HCT116 (cell line): ENCODE measurements around the gene TMTC1.

Source experiments
- EZH2 ChIP-seq: fragments of 200-600 bp; sonication (generic); IDR thresholded peaks from 2 replicates; pipeline ENCODE4 v1.6.1; 2017; ENCODE audit warnings: antibody characterized with exemption, mixed run types
- EZH2phosphoT487 ChIP-seq: fragments of 200-600 bp; IDR thresholded peaks from 2 replicates; pipeline ENCODE4 v1.6.1; 2018; ENCODE audit warnings: antibody characterized with exemption, borderline replicate concordance
- POLR2A ChIP-seq: IDR thresholded peaks from 2 replicates; pipeline ENCODE4 v1.7.0; 2011; ENCODE audit warnings: borderline replicate concordance; ENCODE audit not compliant: insufficient read depth, insufficient read length; ENCODE audit errors: extremely low read depth
- POLR2AphosphoS5 ChIP-seq: IDR thresholded peaks from 2 replicates; pipeline ENCODE4 v1.6.1; 2011; ENCODE audit warnings: mild to moderate bottlenecking, low read depth, low read length, moderate library complexity
- RAD21 ChIP-seq: IDR thresholded peaks from 2 replicates; pipeline ENCODE4 v1.6.1; 2012; ENCODE audit warnings: low read depth, mild to moderate bottlenecking
- REST ChIP-seq: IDR thresholded peaks from 2 replicates; pipeline ENCODE4 v1.6.1; 2012; ENCODE audit warnings: low read depth
- SIN3A ChIP-seq: IDR thresholded peaks from 2 replicates; pipeline ENCODE4 v1.6.1; 2012; ENCODE audit warnings: low read depth
- SP1 ChIP-seq: IDR thresholded peaks from 2 replicates; pipeline ENCODE4 v1.6.1; 2012; ENCODE audit warnings: low read depth
- ZNF274 ChIP-seq: fragments of 200-500 bp; sonication (Bioruptor generic); IDR thresholded peaks from 2 replicates; pipeline ENCODE4 v1.6.1; 2014; ENCODE audit warnings: mild to moderate bottlenecking, low read depth, low read length, inconsistent platforms
- TF ChIP-seq, protein P1 (sequence below), 3 experiments: fragments of 200-600 bp in 1 of 3; sonication (generic) in 1 of 3; IDR thresholded peaks in 2 of 3; conservative IDR thresholded peaks in 1 of 3; 2 replicates each; pipeline ENCODE4 v1.5.1; 2012 to 2017; ENCODE audit warnings: low read depth in 2 of 3, low read length in 2 of 3, antibody characterized with exemption in 1 of 3, borderline replicate concordance in 1 of 3, control low read depth in 1 of 3, mild to moderate bottlenecking in 1 of 3, mixed read lengths in 1 of 3, mixed run types in 1 of 3, moderate library complexity in 1 of 3; ENCODE audit not compliant: insufficient read depth in 1 of 3

DNA sequence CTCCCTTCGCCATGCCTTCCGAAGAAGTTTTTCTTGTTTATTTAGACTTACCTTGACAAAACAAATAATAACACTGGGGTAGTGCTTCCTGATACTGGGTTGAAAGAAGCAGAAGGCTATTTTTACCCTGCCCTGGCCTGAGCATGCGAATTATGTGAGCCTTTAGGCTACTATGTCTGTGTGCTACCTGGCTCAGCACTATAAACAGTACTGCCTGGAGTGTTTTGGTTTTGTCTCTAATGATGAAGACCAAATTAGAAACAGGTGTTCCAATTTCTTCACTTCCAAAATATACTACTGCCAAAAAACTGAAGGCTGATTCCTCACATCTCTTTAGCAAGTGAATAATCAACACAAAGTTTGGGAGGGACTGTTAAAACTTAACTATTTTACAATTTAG lies 278.6 kb downstream of the TMTC1 start:
- TF ChIP-seq POLR2A (no peak), SP1 (no peak), SIN3A (no peak), EZH2phosphoT487 (no peak), POLR2AphosphoS5 (no peak), REST (no peak), ZNF274 (no peak), RAD21 (no peak), EZH2 (no peak)
- TF ChIP-seq, protein P1, sequence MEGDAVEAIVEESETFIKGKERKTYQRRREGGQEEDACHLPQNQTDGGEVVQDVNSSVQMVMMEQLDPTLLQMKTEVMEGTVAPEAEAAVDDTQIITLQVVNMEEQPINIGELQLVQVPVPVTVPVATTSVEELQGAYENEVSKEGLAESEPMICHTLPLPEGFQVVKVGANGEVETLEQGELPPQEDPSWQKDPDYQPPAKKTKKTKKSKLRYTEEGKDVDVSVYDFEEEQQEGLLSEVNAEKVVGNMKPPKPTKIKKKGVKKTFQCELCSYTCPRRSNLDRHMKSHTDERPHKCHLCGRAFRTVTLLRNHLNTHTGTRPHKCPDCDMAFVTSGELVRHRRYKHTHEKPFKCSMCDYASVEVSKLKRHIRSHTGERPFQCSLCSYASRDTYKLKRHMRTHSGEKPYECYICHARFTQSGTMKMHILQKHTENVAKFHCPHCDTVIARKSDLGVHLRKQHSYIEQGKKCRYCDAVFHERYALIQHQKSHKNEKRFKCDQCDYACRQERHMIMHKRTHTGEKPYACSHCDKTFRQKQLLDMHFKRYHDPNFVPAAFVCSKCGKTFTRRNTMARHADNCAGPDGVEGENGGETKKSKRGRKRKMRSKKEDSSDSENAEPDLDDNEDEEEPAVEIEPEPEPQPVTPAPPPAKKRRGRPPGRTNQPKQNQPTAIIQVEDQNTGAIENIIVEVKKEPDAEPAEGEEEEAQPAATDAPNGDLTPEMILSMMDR (IDR thresholded peaks at IDR 0.05 in 2 of 3, conservative IDR thresholded peaks at IDR 0.05 in 1 of 3; ENCODE audit: borderline replicate concordance in 1 of 3, insufficient read depth in 1 of 3, low read depth in 2 of 3, low read length in 2 of 3): no peak
